Neural cell (in vitro differentiated cells): ENCODE measurements around the gene ARHGEF4.

Experiments
- CTCF ChIP-seq: fragments of 450-650 bp; IDR thresholded peaks from 2 replicates; pipeline ENCODE4 v1.5.1; 2014; ENCODE audit warnings: antibody characterized with exemption, mild to moderate bottlenecking, moderate library complexity; ENCODE audit not compliant: poor library complexity, severe bottlenecking
- EP300 ChIP-seq: fragments of 450-650 bp; conservative IDR thresholded peaks from 2 replicates; pipeline ENCODE4 v1.6.1; 2014; ENCODE audit warnings: antibody characterized with exemption, mild to moderate bottlenecking, moderate library complexity; ENCODE audit not compliant: poor library complexity, severe bottlenecking
- EZH2 ChIP-seq: fragments of 200-600, 300-800 bp; shearing (Covaris generic), sonication (generic); IDR thresholded peaks from 2 replicates; pipeline ENCODE4 v1.6.1; 2014; ENCODE audit warnings: antibody characterized with exemption, low read length, borderline replicate concordance, mild to moderate bottlenecking; ENCODE audit not compliant: insufficient read depth, poor library complexity, severe bottlenecking
- MXI1 ChIP-seq: fragments of 450-650 bp; conservative IDR thresholded peaks from 2 replicates; pipeline ENCODE4 v1.6.1; 2014; ENCODE audit warnings: antibody characterized with exemption, mild to moderate bottlenecking; ENCODE audit not compliant: poor library complexity, severe bottlenecking
- RAD21 ChIP-seq: fragments of 450-650 bp; conservative IDR thresholded peaks from 2 replicates; pipeline ENCODE4 v1.6.1; 2014; ENCODE audit warnings: antibody characterized with exemption, mild to moderate bottlenecking, moderate library complexity
- SMC3 ChIP-seq: fragments of 450-650 bp; conservative IDR thresholded peaks from 2 replicates; pipeline ENCODE4 v1.6.1; 2014; ENCODE audit warnings: antibody characterized with exemption, mild to moderate bottlenecking, moderate library complexity; ENCODE audit not compliant: poor library complexity
- TAF1 ChIP-seq: IDR thresholded peaks from 2 replicates; pipeline ENCODE4 v1.6.1; 2012; ENCODE audit warnings: low read depth
- TF ChIP-seq, protein P1 (sequence below): IDR thresholded peaks from 2 replicates; pipeline ENCODE4 v1.6.1; 2012; ENCODE audit warnings: borderline replicate concordance

DNA sequence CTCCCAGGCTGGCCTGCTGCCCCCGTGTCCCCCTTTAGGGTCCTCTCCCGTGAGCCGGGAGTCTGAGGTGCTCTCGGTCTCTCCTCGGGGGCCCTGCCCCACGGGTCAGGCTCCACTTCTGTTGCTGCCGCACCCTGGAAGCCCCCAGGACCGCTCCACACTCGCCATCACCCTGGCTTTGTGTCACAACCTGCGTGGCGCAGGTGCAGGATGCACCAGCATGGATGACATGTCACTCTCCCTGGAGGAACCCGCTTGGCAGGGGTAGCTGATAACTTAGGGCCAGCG, 10.8 kb upstream of the ARHGEF4 start:
- TF ChIP-seq CTCF (no peak), RAD21 (no peak), MXI1 (no peak), SMC3 (no peak), EP300 (no peak), TAF1 (no peak), EZH2 (no peak)
- TF ChIP-seq, protein P1, sequence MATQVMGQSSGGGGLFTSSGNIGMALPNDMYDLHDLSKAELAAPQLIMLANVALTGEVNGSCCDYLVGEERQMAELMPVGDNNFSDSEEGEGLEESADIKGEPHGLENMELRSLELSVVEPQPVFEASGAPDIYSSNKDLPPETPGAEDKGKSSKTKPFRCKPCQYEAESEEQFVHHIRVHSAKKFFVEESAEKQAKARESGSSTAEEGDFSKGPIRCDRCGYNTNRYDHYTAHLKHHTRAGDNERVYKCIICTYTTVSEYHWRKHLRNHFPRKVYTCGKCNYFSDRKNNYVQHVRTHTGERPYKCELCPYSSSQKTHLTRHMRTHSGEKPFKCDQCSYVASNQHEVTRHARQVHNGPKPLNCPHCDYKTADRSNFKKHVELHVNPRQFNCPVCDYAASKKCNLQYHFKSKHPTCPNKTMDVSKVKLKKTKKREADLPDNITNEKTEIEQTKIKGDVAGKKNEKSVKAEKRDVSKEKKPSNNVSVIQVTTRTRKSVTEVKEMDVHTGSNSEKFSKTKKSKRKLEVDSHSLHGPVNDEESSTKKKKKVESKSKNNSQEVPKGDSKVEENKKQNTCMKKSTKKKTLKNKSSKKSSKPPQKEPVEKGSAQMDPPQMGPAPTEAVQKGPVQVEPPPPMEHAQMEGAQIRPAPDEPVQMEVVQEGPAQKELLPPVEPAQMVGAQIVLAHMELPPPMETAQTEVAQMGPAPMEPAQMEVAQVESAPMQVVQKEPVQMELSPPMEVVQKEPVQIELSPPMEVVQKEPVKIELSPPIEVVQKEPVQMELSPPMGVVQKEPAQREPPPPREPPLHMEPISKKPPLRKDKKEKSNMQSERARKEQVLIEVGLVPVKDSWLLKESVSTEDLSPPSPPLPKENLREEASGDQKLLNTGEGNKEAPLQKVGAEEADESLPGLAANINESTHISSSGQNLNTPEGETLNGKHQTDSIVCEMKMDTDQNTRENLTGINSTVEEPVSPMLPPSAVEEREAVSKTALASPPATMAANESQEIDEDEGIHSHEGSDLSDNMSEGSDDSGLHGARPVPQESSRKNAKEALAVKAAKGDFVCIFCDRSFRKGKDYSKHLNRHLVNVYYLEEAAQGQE: no peak
